PFSK-1 (cell line): ENCODE measurements around the gene ZNF462.

Experiments
- FOXP2 ChIP-seq: optimal IDR thresholded peaks from 2 replicates; pipeline ENCODE3; 2011; ENCODE audit warnings: borderline replicate concordance, control low read depth, inconsistent platforms; ENCODE audit not compliant: insufficient read depth; ENCODE audit errors: extremely low read length, extremely low read depth
- POLR2AphosphoS5 ChIP-seq: IDR thresholded peaks from 2 replicates; pipeline ENCODE4 v1.6.1; 2012; ENCODE audit warnings: low read depth, mild to moderate bottlenecking, control low read depth, low read length, moderate library complexity
- REST ChIP-seq, 2 experiments: IDR thresholded peaks; 2 replicates each; pipeline versions ENCODE4 v1.6.1 to v1.8.0; 2011 to 2012; ENCODE audit warnings: low read depth in 2 of 2, low read length in 2 of 2, control low read depth in 1 of 2, inconsistent platforms in 1 of 2, mild to moderate bottlenecking in 1 of 2, moderate library complexity in 1 of 2; ENCODE audit not compliant: insufficient read depth in 1 of 2
- SIN3A ChIP-seq: IDR thresholded peaks from 2 replicates; pipeline ENCODE4 v1.6.1; 2012; ENCODE audit warnings: mild to moderate bottlenecking, low read length, moderate library complexity, borderline replicate concordance; ENCODE audit not compliant: insufficient read depth
- TAF1 ChIP-seq: IDR thresholded peaks from 2 replicates; pipeline ENCODE4 v1.6.1; 2012; ENCODE audit warnings: low read length, control low read depth, borderline replicate concordance; ENCODE audit not compliant: insufficient read depth

GRCh38 chr9:106911951-106912350, 49.0 kb downstream of the ZNF462 start:
- no peak for TF ChIP-seq POLR2AphosphoS5
- TF ChIP-seq TAF1, result no peak
- no peak for TF ChIP-seq FOXP2
- no peak for TF ChIP-seq REST (IDR thresholded peaks at IDR 0.05; ENCODE audit: insufficient read depth in 1 of 2, low read depth in 2 of 2, low read length in 2 of 2)
- no peak for TF ChIP-seq SIN3A
